GM10248 (cell line): Measurements from ENCODE around the gene SLIT3.

Source experiments
- CTCF ChIA-PET: fragments of 300-600 bp; sonication (Branson Sonifier 250); formaldehyde crosslinking; extraction: SDS; loops from one replicate; lab custom pipeline; 2021; ENCODE audit warnings: antibody characterized with exemption; lab: Yijun Ruan, JAX
- POLR2A ChIA-PET: fragments of 350-650 bp; sonication (Branson Sonifier 250); formaldehyde crosslinking; extraction: SDS; loops from one replicate; lab custom pipeline; 2020; ENCODE audit warnings: antibody characterized with exemption; lab: Yijun Ruan, JAX
- DNase-seq: peaks from one replicate; pipeline ENCODE4 v3.0.0; 2012; ENCODE audit errors: extremely low spot score
- TF ChIP-seq, protein P1 (sequence below): IDR thresholded peaks from 2 replicates; pipeline ENCODE4 v1.5.1; 2012; ENCODE audit warnings: mild to moderate bottlenecking, low read depth; ENCODE audit errors: extremely low read depth, missing control alignments, control extremely low read depth

The SLIT3 gene

GRCh38 chr5:169011451-169011850, 289.5 kb downstream of the SLIT3 start:
- ChIA-PET CTCF (interaction anchor here (1.4 kb wide), 1 partner anchor 24 kb away, joined by 3 read pairs; no protein-coding TSS in a partner anchor), POLR2A (no interaction called here)
- TF ChIP-seq, protein P1, sequence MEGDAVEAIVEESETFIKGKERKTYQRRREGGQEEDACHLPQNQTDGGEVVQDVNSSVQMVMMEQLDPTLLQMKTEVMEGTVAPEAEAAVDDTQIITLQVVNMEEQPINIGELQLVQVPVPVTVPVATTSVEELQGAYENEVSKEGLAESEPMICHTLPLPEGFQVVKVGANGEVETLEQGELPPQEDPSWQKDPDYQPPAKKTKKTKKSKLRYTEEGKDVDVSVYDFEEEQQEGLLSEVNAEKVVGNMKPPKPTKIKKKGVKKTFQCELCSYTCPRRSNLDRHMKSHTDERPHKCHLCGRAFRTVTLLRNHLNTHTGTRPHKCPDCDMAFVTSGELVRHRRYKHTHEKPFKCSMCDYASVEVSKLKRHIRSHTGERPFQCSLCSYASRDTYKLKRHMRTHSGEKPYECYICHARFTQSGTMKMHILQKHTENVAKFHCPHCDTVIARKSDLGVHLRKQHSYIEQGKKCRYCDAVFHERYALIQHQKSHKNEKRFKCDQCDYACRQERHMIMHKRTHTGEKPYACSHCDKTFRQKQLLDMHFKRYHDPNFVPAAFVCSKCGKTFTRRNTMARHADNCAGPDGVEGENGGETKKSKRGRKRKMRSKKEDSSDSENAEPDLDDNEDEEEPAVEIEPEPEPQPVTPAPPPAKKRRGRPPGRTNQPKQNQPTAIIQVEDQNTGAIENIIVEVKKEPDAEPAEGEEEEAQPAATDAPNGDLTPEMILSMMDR, result no peak
- DNase-seq, result no peak

DNA sequence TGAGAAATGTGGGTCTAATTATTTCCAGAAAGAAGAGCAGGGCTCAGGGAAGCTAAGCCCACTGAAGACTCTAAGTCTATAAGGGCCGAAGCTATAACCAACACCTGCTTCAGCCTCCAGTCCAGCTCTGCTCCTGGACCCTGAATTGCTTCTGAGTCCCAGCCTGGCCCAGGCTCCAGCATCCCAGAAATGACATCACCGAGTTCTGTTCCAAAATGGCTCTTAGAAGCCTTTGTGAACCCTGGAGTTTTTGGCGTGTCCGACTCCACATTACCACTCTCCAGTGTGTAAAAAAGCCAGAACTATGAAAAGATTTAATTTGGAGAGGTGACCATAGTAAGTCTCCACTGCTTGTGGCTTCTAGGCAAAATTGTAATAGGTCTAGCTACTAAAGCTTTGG, 289.9 kb downstream of the SLIT3 start:
- CTCF ChIA-PET, result interaction anchor here (1.4 kb wide), 1 partner anchor 23 kb away, joined by 3 read pairs; no protein-coding TSS in a partner anchor
- TF ChIP-seq, protein P1, result no peak
- POLR2A ChIA-PET, result no interaction called here
- no peak for DNase-seq

- ChIA-PET POLR2A (no interaction called here), CTCF (interaction anchor here (0.6 to 1.1 kb wide), 2 partner anchors 10 to 14 kb away, joined by 3 read pairs; no protein-coding TSS in a partner anchor)
- TF ChIP-seq, protein P1, result no peak
- no peak for DNase-seq
These were observed 291.8 kb downstream of the SLIT3 start for GRCh38 chr5:169009123-169009522.

DNA sequence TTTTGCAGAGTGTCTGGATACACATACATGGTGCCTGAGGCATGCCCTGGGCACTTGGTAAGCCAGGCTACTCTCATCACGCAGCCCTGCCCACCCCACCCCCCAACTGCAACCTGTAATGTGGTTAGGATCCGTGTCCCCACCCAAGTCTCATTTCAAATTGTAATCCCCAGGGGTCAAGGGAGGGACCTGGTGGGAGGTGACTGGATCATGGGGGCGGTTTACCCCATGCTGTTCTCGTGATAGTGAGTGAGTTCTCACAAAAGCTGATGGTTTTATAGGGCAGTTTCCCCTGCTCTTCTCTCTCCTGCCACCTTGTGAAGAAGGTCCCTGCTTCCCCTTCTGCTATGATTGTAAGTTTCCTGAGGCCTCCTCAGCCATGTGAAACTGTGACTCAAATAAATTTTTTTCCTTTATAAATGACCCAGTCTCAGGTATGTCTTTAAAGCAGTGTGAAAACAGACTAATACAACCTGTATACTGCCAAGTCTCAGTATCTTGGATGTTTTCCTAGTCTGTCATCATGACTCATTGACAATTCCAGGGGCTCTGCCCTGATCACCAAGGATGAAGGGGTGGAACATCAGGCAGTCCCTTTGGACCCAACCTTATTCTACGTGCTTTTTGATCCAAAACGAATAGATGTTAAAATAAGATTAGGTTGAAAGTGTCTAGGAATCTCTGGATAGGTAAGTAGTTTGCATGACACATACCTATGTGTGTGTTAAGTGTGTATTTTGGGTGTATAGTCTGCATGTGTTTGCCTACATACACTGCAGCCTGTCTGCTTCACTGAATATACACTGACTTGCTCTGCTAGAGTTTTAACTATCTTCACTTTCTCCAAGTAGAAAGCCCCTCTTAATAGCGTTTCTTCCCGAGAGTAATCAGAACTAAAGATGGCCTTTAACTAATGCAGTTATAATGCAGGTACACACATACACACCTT, 293.8 kb downstream of the SLIT3 start:
- no peak for DNase-seq
- ChIA-PET CTCF (no interaction called here), POLR2A (no interaction called here)
- TF ChIP-seq, protein P1, result no peak

DNA sequence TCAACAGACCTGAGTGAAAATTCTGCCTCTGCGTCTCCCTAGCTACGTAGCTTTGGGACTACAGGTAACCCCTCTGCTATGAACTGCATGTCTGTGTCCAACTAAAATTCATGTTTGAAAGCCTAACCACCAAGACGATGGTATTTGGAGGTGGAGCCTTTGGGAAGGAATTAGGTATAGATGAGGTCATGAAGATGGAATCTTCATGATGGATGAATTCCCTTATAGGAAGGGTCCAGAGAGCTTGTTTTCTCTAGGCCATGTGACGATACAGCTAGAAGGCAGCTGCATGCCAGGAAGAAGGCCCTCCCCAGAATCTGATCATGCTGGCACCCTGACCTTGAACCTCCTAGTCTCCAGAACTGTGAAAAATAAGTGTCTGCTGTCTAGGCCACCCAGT, 296.4 kb downstream of the SLIT3 start:
- CTCF ChIA-PET, result interaction anchor here (1.4 to 1.9 kb wide), 2 partner anchors 9 to 17 kb away, joined by 5 to 6 read pairs; no protein-coding TSS in a partner anchor
- DNase-seq, result no peak
- TF ChIP-seq, protein P1, result no peak
- POLR2A ChIA-PET, result no interaction called here

GRCh38 chr5:169003721-169004541, 297.0 kb downstream of the SLIT3 start:
- POLR2A ChIA-PET, result no interaction called here
- TF ChIP-seq, protein P1, result no peak
- DNase-seq, result no peak
- CTCF ChIA-PET, result interaction anchor here (1.4 to 1.9 kb wide), 2 partner anchors 8 to 17 kb away, joined by 5 to 6 read pairs; no protein-coding TSS in a partner anchor
